Measurements from ENCODE around the gene SUSD1.
A peak's percentile ranks its signal among the peaks of the same experiment; 100 is the strongest.

DNA sequence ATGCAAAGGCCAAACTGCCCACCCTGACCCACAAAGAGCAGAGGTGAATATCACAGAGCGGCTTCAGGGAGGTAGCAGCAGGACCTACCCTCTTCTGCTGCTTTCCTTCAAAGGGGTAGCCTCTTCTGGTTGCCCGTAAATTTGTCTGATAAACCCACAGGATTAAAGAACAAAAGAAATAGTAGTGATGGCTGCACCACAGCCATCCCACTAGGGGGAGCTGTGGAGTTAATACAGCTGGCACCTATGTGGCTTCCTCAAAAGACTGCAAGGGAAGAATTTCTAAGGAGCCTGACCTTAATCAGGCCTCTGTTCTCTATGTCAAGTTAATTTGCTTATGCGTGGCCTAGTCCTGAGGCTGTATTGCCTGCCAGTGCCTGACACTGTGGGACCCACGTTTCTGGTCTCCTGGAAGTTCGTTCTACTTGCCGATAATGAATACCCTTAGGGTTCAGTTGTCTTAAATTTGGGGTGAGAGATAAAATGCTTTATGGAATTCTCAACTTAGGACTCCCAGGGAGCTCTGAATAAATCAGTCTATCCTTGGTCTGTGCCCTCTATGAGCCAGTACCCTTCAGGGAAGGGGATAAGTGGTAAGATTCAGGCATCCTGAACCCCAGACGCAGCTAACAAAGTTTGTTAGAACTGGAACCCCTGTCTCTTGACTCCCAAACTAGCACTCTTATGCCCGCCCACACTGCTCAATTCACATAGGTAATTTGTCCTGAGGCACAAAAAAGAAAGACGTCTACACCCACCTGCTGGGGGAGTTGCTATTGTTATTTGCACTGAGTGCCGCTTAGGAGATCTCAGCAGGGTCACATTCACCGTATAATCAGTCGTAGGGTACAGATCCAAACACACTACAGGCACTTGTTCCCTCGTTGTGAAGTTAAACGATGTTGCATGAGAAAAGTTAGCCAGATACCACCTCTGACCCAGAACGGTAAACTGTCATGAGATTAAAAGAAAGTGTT is 77.1 kb downstream of the SUSD1 start:
- TF ChIP-seq EZH2 (IDR thresholded peaks at IDR 0.05; ENCODE audit: borderline replicate concordance, insufficient read depth, low read length, poor library complexity, severe bottlenecking) (no peak), POLR2AphosphoS5 (IDR thresholded peaks at IDR 0.05) (no peak), EP300 (conservative IDR thresholded peaks at IDR 0.05; ENCODE audit: poor library complexity, severe bottlenecking) (no peak), TAF1 (IDR thresholded peaks at IDR 0.05; ENCODE audit: low read depth) (no peak)
- TF ChIP-seq, protein P1, sequence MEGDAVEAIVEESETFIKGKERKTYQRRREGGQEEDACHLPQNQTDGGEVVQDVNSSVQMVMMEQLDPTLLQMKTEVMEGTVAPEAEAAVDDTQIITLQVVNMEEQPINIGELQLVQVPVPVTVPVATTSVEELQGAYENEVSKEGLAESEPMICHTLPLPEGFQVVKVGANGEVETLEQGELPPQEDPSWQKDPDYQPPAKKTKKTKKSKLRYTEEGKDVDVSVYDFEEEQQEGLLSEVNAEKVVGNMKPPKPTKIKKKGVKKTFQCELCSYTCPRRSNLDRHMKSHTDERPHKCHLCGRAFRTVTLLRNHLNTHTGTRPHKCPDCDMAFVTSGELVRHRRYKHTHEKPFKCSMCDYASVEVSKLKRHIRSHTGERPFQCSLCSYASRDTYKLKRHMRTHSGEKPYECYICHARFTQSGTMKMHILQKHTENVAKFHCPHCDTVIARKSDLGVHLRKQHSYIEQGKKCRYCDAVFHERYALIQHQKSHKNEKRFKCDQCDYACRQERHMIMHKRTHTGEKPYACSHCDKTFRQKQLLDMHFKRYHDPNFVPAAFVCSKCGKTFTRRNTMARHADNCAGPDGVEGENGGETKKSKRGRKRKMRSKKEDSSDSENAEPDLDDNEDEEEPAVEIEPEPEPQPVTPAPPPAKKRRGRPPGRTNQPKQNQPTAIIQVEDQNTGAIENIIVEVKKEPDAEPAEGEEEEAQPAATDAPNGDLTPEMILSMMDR (IDR thresholded peaks at IDR 0.05; ENCODE audit: poor library complexity, severe bottlenecking) = peak; percentile 62
- TF ChIP-seq, protein P2, sequence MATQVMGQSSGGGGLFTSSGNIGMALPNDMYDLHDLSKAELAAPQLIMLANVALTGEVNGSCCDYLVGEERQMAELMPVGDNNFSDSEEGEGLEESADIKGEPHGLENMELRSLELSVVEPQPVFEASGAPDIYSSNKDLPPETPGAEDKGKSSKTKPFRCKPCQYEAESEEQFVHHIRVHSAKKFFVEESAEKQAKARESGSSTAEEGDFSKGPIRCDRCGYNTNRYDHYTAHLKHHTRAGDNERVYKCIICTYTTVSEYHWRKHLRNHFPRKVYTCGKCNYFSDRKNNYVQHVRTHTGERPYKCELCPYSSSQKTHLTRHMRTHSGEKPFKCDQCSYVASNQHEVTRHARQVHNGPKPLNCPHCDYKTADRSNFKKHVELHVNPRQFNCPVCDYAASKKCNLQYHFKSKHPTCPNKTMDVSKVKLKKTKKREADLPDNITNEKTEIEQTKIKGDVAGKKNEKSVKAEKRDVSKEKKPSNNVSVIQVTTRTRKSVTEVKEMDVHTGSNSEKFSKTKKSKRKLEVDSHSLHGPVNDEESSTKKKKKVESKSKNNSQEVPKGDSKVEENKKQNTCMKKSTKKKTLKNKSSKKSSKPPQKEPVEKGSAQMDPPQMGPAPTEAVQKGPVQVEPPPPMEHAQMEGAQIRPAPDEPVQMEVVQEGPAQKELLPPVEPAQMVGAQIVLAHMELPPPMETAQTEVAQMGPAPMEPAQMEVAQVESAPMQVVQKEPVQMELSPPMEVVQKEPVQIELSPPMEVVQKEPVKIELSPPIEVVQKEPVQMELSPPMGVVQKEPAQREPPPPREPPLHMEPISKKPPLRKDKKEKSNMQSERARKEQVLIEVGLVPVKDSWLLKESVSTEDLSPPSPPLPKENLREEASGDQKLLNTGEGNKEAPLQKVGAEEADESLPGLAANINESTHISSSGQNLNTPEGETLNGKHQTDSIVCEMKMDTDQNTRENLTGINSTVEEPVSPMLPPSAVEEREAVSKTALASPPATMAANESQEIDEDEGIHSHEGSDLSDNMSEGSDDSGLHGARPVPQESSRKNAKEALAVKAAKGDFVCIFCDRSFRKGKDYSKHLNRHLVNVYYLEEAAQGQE (IDR thresholded peaks at IDR 0.05; ENCODE audit: borderline replicate concordance) = no peak

Measured in neural cell (in vitro differentiated cells).